HAP-1 (cell line): Measurements from ENCODE around the gene RIOK1.

Experiments
- DNase-seq, 2 experiments: peaks; one replicate each; pipeline ENCODE4 v3.0.0-alpha.2; 2016 to 2020; ENCODE audit warnings: low spot score in 2 of 2
- H3K27me3 ChIP-seq: fragments of 250-450 bp; sonication (Bioruptor Pico); 2 replicates; pipeline ENCODE4 v1.5.1; 2020; ENCODE audit warnings: low read depth, mild to moderate bottlenecking, moderate library complexity
- H3K36me3 ChIP-seq: fragments of 250-450 bp; sonication (Bioruptor Pico); replicated peaks from 2 replicates; pipeline ENCODE4 v1.5.1; 2020; ENCODE audit warnings: mild to moderate bottlenecking
- H3K4me1 ChIP-seq: fragments of 250-450 bp; sonication (Bioruptor Pico); 2 replicates; pipeline ENCODE4 v1.5.1; 2020; ENCODE audit warnings: mild to moderate bottlenecking
- H3K4me3 ChIP-seq: fragments of 250-450 bp; sonication (Bioruptor Pico); 2 replicates; pipeline ENCODE4 v1.5.1; 2020; ENCODE audit warnings: mild to moderate bottlenecking, moderate library complexity
- H3K9me3 ChIP-seq: fragments of 250-450 bp; sonication (Bioruptor Pico); 2 replicates; pipeline ENCODE4 v1.5.1; 2020; ENCODE audit warnings: mild to moderate bottlenecking, moderate library complexity
- in situ Hi-C: fragments of 300-500 bp; cut with MboI; formaldehyde crosslinking; loops from 3 replicates; pipeline ENCODE4 v1.14.3; 2020; ENCODE audit warnings: low sequenced_read_pairs, inconsistent platforms, mixed read lengths

RIOK1 gene

GRCh38 chr6:7461416-7461815, 71.8 kb downstream of the RIOK1 start:
- Histone ChIP-seq H3K4me1 (no peaks in the 10 kb centered on the region), H3K4me3 (no peak overlapping the region)
- in situ Hi-C loops = no loop called here

DNA sequence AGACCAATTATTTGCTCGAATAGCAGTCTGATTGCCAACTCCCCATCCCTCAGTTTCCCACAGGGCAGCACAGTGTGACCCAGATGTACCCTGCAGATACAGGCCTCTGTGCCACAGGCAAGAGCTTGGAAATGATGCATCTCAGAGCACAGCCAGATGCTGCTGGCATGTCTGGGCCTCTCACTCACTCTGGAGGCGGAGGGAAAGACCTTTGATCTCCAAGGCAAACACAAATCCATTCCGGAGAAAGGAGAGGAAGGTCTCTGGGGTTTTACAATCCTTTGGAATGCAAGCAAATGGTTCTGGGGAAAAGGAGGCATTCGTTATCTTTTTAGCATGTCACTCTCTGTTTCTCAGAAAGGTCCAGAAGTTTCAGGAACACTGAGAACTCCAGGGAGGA, 74.2 kb downstream of the RIOK1 start:
- no peaks in the 10 kb centered on the region for H3K4me1 ChIP-seq
- H3K9me3 ChIP-seq = no peaks in the 10 kb centered on the region
- H3K27me3 ChIP-seq = no peaks in the 10 kb centered on the region
- H3K4me3 ChIP-seq = no peak overlapping the region
- peak in 1 of 2 experiments; percentile 17 for DNase-seq
- no peaks in the 10 kb centered on the region for H3K36me3 ChIP-seq
- in situ Hi-C loops = no loop called here

More at GRCh38 chr6:7461416-7461815, 71.8 kb downstream of the RIOK1 start:
- Histone ChIP-seq H3K27me3 (no peaks in the 10 kb centered on the region), H3K9me3 (no peaks in the 10 kb centered on the region), H3K36me3 (no peaks in the 10 kb centered on the region)
- DNase-seq = no peak

DNA sequence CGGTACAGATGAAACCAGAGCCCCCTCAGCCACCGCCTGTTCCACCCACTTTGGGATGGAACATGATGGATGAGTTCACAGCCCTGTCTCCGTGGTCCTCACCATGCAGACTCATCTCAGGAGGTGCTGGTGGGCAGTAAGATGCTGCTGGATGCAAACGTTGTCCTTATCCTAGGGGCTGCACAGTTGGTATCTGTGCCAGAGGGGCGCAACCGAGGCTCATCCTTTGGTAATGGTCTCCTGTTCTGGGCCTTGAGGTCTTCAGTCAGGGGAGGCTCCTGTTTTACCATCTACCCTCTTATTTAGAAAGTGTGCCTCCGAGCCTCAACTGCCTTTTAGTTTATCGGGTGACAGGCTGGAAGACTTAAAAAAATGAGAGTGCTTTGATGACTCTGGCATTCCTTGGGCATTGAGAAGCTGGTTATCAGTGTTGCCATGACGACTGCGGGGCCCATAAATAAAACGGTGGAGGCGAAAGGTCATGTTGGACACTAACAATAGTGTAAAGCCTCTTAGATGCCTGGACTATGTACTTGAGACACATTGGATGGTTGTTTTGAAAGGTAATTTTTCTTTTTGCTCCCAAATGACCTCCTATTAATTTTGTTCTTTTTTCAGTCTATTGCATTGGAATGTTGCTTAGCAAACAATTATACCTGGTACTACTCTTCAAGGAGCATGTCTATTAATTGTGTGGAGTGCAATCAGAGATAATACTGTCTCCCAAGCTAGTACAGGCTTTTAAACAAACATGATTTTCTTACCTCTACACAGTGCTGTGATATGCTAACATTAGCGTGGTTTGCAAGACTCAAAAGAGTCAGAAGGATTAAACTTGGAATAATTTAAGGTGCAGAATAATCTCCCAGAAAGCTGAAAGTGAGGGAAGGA, 77.6 kb downstream of the RIOK1 start:
- Histone ChIP-seq H3K27me3 (no peaks in the 10 kb centered on the region), H3K9me3 (no peaks in the 10 kb centered on the region), H3K4me1 (no peaks in the 10 kb centered on the region), H3K36me3 (no peaks in the 10 kb centered on the region), H3K4me3 (no peak overlapping the region)
- in situ Hi-C loops = no loop called here
- peak in 1 of 2 experiments; percentile 14 for DNase-seq
